Fibroblast of mammary gland (primary cell): ENCODE data around the gene CSTF3.
"Not testable (repeated sequence)": the region's sequence is repeated elsewhere in the genome, so short reads cannot be mapped to it uniquely, and the experiment has no call there.

Experiments used
- DNase-seq: peaks from one replicate; pipeline ENCODE4 v3.0.0-alpha.2; 2010; ENCODE audit warnings: low read depth
- H3K4me3 ChIP-seq: 2 replicates; pipeline ENCODE4 v1.5.1; 2011; ENCODE audit warnings: low read depth, mild to moderate bottlenecking, low read length, moderate library complexity; ENCODE audit not compliant: control insufficient read depth
- CTCF ChIP-seq: conservative IDR thresholded peaks from 2 replicates; pipeline ENCODE4 v1.5.1; 2011; ENCODE audit warnings: low read depth, low read length, inconsistent platforms; ENCODE audit not compliant: control insufficient read depth, insufficient read depth

Gene CSTF3

DNA sequence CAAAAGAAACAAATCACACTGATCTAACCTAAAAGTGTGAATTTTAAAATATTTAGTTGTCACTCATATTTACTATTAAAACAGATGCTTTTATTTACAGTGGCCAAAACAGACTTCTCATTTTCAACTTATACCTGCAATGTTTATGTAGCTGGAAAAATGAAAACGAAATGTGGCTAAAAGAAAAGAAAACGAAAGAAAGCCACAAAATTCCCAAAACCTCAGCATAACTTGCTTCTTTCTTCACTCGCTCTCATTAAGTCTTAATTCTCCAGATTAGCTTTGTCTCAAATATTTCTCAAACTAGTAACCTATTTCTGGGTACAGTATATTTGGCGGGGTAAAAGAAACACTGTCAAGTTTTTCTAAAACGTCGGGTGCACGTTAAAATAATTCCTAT, 693 bp downstream of the CSTF3 start:
- TF ChIP-seq CTCF: no peak
- H3K4me3 ChIP-seq: peak overlapping the region; percentile 68
- DNase-seq: no peak

- no peak for TF ChIP-seq CTCF
- H3K4me3 ChIP-seq: peak overlapping the region; percentile 68
- peak; percentile 58 for DNase-seq
Measured at GRCh38 chr11:33160136-33160535, 1.1 kb downstream of the CSTF3 start.

DNA sequence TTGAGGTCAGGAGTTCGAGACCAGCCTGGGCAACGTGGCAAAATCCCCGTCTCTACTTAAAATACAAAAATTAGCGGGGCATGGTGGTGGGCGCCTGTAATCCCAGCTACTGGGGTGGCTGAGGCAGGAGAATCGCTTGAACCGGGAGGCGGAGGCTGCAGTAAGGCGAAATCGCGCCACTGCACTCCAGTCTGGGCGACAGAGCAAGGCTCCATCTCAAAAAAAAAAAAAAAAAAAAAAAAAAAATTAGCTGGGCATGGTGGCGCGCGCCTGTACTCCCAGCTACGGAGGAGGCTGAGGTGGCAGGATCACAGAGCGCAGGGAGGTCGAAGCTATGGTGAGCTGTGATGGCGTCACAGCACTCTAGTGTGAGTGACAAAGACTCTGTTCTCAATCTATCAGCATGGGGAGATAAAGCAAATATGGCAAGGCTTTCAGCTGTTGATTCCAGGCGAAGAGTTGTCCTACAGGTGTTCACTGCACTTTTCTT, 1.9 kb downstream of the CSTF3 start:
- H3K4me3 ChIP-seq: peak overlapping the region; percentile 68
- not testable (repeated sequence) for DNase-seq

DNA sequence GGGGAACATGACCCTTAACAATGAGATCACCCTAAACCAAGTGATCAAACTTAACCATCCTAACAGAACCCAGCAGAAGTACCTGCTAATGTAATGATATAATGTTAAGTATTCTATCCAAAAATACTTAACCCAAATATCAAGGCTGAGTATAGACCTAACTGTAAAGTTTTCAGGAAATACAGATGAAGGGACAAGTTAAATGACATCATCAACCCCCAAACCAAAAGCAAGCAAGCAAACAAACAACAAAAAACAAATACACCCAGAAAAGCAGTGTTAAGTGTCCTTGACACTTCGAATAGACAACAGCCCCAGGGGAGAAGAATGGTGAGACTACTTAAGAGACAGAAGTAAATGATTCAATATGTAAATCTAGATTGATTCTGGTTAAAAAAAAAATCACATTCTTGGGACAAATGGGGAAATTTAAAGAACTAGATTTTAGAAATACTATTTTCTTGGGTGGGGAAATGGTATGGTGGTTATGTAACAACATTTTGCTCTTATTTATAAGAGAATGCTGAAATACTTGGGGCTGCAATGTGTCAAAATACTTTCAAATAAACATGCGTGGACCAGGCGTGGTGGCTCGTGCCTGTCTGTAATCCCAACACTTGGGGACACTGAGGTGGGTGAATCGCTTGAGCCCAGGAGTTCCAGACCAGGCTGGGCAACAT, 2.5 kb downstream of the CSTF3 start:
- DNase-seq: no peak
- H3K4me3 ChIP-seq: no peak overlapping the region
- no peak for TF ChIP-seq CTCF

GRCh38 chr11:33157103-33158027, 3.9 kb downstream of the CSTF3 start:
- TF ChIP-seq CTCF: no peak
- H3K4me3 ChIP-seq: no peak overlapping the region
- peak; percentile 36 for DNase-seq

DNA sequence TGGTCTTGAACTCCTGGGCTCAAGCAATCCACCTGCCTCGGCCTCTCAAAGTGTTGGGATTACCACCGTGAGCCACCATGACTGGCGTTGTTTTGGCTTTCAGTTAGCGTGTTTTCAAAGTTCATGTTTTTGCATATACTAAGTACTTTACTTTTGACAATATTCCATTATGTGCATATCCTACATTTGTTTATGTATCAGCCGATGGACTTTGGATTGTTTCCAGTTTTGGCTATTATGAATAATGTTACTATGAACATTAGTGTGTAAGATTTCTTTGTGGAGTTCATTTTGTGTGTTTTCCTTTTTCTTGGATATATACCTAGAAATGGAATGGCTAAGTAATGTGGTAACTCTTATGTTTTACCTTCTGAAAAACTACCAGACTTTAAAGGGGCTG, 9.9 kb downstream of the CSTF3 start:
- H3K4me3 ChIP-seq: no peak overlapping the region
- TF ChIP-seq CTCF: no peak
- no peak for DNase-seq

DNA sequence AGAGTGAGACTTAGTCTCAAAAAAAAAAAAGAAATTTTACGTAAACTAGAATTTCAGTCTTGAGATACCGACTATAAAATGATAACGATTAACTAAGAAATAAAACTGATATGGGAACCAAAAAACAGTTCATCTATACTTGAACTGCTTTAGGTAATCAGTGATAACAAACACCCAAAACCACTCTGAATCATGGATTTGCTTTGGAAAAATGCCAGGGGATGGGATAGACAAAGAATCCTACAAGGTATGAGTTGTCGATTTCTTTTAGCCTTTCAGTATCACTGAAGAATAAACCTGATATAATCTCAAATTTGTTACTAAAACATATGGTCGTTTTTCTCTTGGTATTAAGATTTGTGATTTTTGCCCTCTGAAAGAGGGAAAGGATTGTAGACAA, 13.7 kb downstream of the CSTF3 start:
- no peak for TF ChIP-seq CTCF
- no peak overlapping the region for H3K4me3 ChIP-seq

More for the DNA sequence above, 13.7 kb downstream of the CSTF3 start:
- peak; percentile 62 for DNase-seq
